Measurements from ENCODE around the gene KRTAP19-7. TPM values are rescaled to one million over a fixed set of nuclear protein-coding genes. Genes with fewer than 3 reads are reported as not detected.

Gene KRTAP19-7
- total and polyA plus RNA-seq, 8 donors = not detected

GRCh38 chr21:30567617-30568016 lies 6.5 kb upstream of the KRTAP19-7 start:
- Histone ChIP-seq H3K4me3 (no peak overlapping the region), H3K36me3 (no peaks in the 10 kb centered on the region), H3K9me3 (no peaks in the 10 kb centered on the region), H3K27ac (no peak overlapping the region), H3K4me1 (no peaks in the 10 kb centered on the region), H3K27me3 (no peaks in the 10 kb centered on the region)
- no peak for TF ChIP-seq CTCF (IDR thresholded peaks at IDR 0.05)
- intact Hi-C loops (cut with DNase I) = no loop called here
- ATAC-seq = no peak
- FAIRE-seq = no peak
- no peak for DNase-seq

GRCh38 chr21:30563630-30564029 lies 2.5 kb upstream of the KRTAP19-7 start:
- H3K36me3 ChIP-seq = no peaks in the 10 kb centered on the region
- intact Hi-C loops (cut with DNase I) = no loop called here
- no peak overlapping the region for H3K27ac ChIP-seq
- DNase-seq = no peak
- no peak overlapping the region for H3K4me3 ChIP-seq
- TF ChIP-seq CTCF (IDR thresholded peaks at IDR 0.05) = no peak
- H3K9me3 ChIP-seq = no peaks in the 10 kb centered on the region
- no peaks in the 10 kb centered on the region for H3K4me1 ChIP-seq
- FAIRE-seq = no peak
- no peak for ATAC-seq
- 76 to 85% methylated on average over 2 of the region's 2 CpGs for WGBS, 2 donors
- no peaks in the 10 kb centered on the region for H3K27me3 ChIP-seq

- no peak for FAIRE-seq
- DNase-seq = no peak
- Histone ChIP-seq H3K27me3 (no peaks in the 10 kb centered on the region), H3K4me3 (no peak overlapping the region), H3K36me3 (no peaks in the 10 kb centered on the region), H3K4me1 (no peaks in the 10 kb centered on the region), H3K9me3 (no peaks in the 10 kb centered on the region), H3K27ac (no peak overlapping the region)
- no peak for ATAC-seq
- no peak for TF ChIP-seq CTCF (IDR thresholded peaks at IDR 0.05)
- 52 to 63% methylated on average over 6 of the region's 6 CpGs for WGBS, 2 donors
- intact Hi-C loops (cut with DNase I) = no loop called here
These were observed 2.0 kb upstream of the KRTAP19-7 start for GRCh38 chr21:30563072-30563471.

- FAIRE-seq = no peak
- H3K27ac ChIP-seq = no peak overlapping the region
- ATAC-seq = no peak
- H3K4me3 ChIP-seq = no peak overlapping the region
- H3K27me3 ChIP-seq = no peaks in the 10 kb centered on the region
- H3K4me1 ChIP-seq = no peaks in the 10 kb centered on the region
- H3K36me3 ChIP-seq = no peaks in the 10 kb centered on the region
- TF ChIP-seq CTCF (IDR thresholded peaks at IDR 0.05) = no peak
- H3K9me3 ChIP-seq = no peaks in the 10 kb centered on the region
- WGBS, 2 donors = 74 to 86% methylated on average over 2 of the region's 2 CpGs
- intact Hi-C loops (cut with DNase I) = no loop called here
- DNase-seq = no peak
These were observed 843 bp upstream of the KRTAP19-7 start for GRCh38 chr21:30561957-30562356.

- no peaks in the 10 kb centered on the region for H3K9me3 ChIP-seq
- no peak for TF ChIP-seq CTCF (IDR thresholded peaks at IDR 0.05)
- H3K27me3 ChIP-seq = no peaks in the 10 kb centered on the region
- intact Hi-C loops (cut with DNase I) = no loop called here
- no peak overlapping the region for H3K4me3 ChIP-seq
- no peaks in the 10 kb centered on the region for H3K36me3 ChIP-seq
- no peak overlapping the region for H3K27ac ChIP-seq
- DNase-seq (no peak), FAIRE-seq (no peak), ATAC-seq (no peak)
- 71 to 82% methylated on average over 2 of the region's 2 CpGs for WGBS, 2 donors
- no peaks in the 10 kb centered on the region for H3K4me1 ChIP-seq
These were observed 6.0 kb downstream of the KRTAP19-7 start for GRCh38 chr21:30555095-30555494.
